Esophagus (tissue), 2 donors: ENCODE results near the gene CIDEB. TPM values are rescaled to one million over a fixed set of nuclear protein-coding genes. Genes with fewer than 3 reads are reported as not detected.

Experiments
- H3K27ac ChIP-seq, 2 donors: one replicate each; pipeline ENCODE4 v1.5.1; 2013; ENCODE audit warnings: low read depth in 2 of 2, mild to moderate bottlenecking in 2 of 2, inconsistent platforms in 1 of 2, low read length in 1 of 2, moderate library complexity in 1 of 2
- H3K27me3 ChIP-seq, 2 donors: one replicate each; pipeline ENCODE4 v1.6.1; 2013; ENCODE audit warnings: low read length in 2 of 2, control low read depth in 1 of 2, mild to moderate bottlenecking in 1 of 2; ENCODE audit not compliant: insufficient read depth in 2 of 2, control insufficient read depth in 1 of 2
- H3K36me3 ChIP-seq, 2 donors: one replicate each; pipeline ENCODE4 v1.6.1; 2013; ENCODE audit warnings: low read length in 1 of 2; ENCODE audit not compliant: control insufficient read depth in 2 of 2, insufficient read depth in 2 of 2
- H3K4me1 ChIP-seq, 2 donors: one replicate each; pipeline ENCODE4 v1.6.1; 2013; ENCODE audit warnings: low read length in 1 of 2; ENCODE audit not compliant: control insufficient read depth in 2 of 2, insufficient read depth in 2 of 2
- H3K4me3 ChIP-seq, 2 donors: one replicate each; pipeline ENCODE4 v1.5.1; 2013; ENCODE audit warnings: low read length in 2 of 2, mild to moderate bottlenecking in 2 of 2, low read depth in 1 of 2, moderate library complexity in 1 of 2
- H3K9me3 ChIP-seq, 2 donors: one replicate each; pipeline ENCODE4 v1.6.1; 2013; ENCODE audit warnings: mild to moderate bottlenecking in 2 of 2, low read depth in 1 of 2, low read length in 1 of 2, moderate library complexity in 1 of 2; ENCODE audit not compliant: control insufficient read depth in 2 of 2, insufficient read depth in 1 of 2
- WGBS, 2 donors: extraction: QIAGEN DNeasy Blood & Tissue Kit; methylation state at CpG; one replicate each; pipeline ENCODE4 v1.1.7; 2013; 5-methylcytosine and 5-hydroxymethylcytosine counted together
- polyA plus RNA-seq, 2 donors: library from polyadenylated mRNA; stranded (reverse); fragments of 200-250 nt; gene quantifications; one replicate each; pipeline ENCODE4 v1.2.3, GENCODE V29; 2013
- donor health status: healthy with polysubstance abuse.
- donor health status: Bipolar disorder and iron deficiency.

The CIDEB gene
- polyA plus RNA-seq, 2 donors, result 24.3 TPM

DNA sequence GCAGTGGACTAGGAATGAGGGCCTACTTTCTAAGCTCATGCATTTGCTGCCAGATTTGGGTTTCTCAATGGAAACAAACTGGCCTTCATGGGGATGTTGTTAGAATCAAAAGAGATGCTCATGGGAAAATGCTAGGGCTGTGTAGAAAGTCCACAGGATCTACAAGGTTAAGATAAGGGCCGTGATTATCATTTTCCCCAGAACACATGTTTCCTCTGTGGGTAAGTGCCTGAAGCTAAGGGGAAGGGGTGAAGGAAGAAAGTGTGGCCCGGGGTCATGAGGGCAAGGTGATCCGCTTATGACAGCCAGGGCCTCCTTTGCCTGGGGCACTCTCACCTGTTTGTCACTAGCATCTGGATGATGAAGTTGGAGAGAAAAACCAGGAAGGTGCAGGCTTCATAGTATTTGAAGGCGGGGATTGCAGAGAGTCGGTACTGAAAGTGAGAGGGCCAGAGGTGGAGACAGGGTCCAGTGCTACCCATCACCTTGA, 17.3 kb upstream of the CIDEB start:
- Histone ChIP-seq H3K27me3 (no peaks in the 10 kb centered on the region), H3K27ac (no peak overlapping the region), H3K36me3 (no peaks in the 10 kb centered on the region), H3K4me1 (peaks cover 0 to 4% of the 10 kb centered on the region in 2 donors), H3K4me3 (no peak overlapping the region), H3K9me3 (no peaks in the 10 kb centered on the region)
- 73 to 81% methylated on average over 5 of the region's 5 CpGs for WGBS, 2 donors

DNA sequence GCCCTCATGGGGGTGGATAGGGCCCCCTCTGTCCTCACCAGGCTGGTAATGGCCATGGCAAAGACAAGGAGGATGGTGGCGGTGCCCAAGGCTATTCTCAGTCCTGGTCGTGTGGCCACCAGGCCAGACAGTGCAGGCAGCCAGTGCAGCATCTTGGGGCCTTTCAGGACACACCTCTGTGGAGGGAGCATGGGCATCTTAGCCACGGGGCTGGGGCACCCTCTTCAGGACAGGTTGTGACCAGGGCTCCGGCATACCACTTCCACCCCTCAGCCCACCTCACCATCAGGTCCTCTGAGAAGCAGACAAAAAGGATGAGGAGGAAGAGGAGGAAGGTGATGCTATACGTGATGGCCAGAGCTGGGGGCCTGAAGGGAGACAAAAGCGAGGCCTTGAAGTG, 16.2 kb upstream of the CIDEB start:
- no peak overlapping the region for H3K27ac ChIP-seq
- peaks cover 0 to 4% of the 10 kb centered on the region in 2 donors for H3K4me1 ChIP-seq
- no peaks in the 10 kb centered on the region for H3K36me3 ChIP-seq
- no peak overlapping the region for H3K4me3 ChIP-seq
- H3K9me3 ChIP-seq, result no peaks in the 10 kb centered on the region
- 74 to 81% methylated on average over 6 of the region's 6 CpGs for WGBS, 2 donors
- H3K27me3 ChIP-seq, result no peaks in the 10 kb centered on the region

DNA sequence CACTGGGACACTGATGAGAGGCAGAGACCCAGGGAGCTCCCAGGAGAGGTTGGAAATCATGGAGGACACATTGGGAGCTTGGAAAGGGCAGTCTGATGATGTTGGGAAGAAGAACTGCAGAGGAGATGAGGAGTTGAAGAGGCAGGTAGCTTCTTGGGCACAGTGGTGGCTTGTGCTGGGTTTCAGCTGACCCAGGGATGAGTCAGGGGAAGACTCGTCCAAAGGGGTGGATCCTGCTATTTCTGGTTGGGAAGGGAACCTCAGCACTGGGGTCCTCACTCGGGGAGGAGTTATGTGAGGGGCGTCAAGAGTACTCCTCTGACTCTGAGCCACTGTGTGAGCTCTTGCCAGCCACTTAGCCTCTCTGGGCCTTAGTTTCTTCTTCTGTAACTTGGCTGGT, 15.6 kb upstream of the CIDEB start:
- Histone ChIP-seq H3K27ac (no peak overlapping the region), H3K27me3 (no peaks in the 10 kb centered on the region), H3K4me1 (peaks cover 0 to 4% of the 10 kb centered on the region in 2 donors), H3K4me3 (no peak overlapping the region), H3K9me3 (no peaks in the 10 kb centered on the region), H3K36me3 (no peaks in the 10 kb centered on the region)
- WGBS, 2 donors, result 54 to 66% methylated on average over 3 of the region's 3 CpGs

DNA sequence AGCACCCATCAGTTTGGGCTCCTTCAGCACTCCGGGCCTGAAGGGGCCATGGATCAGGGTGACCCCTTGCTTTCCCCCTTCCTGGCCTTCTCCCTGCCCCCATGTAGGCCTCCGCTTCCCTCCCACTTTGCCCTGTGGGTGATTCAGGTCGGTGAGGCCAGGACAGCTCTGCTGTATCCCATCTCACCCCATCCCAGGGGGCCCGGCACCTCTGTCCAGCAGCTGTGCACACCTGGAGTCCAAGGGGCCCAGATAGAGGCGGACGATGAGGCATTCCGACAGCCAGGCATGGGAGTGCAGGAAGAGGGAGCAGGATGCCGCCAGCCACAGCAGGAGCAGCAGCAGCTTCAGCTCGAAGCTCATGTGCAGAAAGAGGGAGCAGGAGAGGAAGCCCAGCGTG, 14.9 kb upstream of the CIDEB start:
- WGBS, 2 donors, result 74 to 79% methylated on average over 10 of the region's 10 CpGs
- no peaks in the 10 kb centered on the region for H3K9me3 ChIP-seq
- H3K4me3 ChIP-seq, result no peak overlapping the region

DNA sequence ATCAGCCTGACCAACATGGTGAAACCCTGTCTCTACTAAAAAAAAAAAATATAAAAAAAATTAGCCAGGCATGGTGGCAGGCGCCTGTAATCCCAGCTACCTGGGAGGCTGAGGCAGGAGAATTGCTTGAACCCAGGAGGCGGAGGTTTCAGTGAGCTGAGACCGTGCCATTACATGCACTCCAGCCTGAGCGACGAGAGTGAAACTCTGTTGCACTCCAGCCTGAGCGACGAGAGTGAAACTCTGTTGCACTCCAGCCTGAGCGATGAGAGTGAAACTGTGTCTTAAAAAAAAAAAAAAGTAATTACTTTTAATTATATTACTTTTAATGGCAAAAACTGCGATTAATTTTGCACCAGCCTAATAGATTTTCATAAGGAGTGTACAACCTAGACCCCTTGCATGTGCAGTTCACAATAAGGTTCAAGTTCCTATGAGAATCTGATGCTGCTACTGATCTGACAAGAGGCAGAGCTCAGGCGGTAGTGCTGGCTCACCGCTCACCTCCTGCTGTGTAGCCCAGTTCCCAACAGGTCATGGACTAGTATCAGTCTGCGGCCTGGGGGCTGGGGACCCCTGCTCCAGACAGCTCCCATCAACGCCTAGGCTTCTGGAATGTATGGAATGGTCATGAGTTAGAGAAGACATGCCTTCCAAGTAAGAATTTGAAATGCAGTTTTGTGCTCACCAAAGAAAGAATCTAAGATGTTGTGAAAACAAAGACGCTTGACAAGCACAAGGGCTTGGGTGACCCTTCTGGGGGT, 13.6 kb upstream of the CIDEB start:
- Histone ChIP-seq H3K9me3 (no peaks in the 10 kb centered on the region), H3K4me1 (peaks cover 4 to 9% of the 10 kb centered on the region in 2 donors), H3K27ac (no peak overlapping the region), H3K36me3 (no peaks in the 10 kb centered on the region), H3K27me3 (no peaks in the 10 kb centered on the region), H3K4me3 (no peak overlapping the region)
- WGBS, 2 donors, result 86 to 89% methylated on average over 14 of the region's 14 CpGs

More for the DNA sequence above, 14.9 kb upstream of the CIDEB start:
- Histone ChIP-seq H3K27me3 (no peaks in the 10 kb centered on the region), H3K36me3 (no peaks in the 10 kb centered on the region), H3K27ac (no peak overlapping the region), H3K4me1 (peaks cover 0 to 4% of the 10 kb centered on the region in 2 donors)

DNA sequence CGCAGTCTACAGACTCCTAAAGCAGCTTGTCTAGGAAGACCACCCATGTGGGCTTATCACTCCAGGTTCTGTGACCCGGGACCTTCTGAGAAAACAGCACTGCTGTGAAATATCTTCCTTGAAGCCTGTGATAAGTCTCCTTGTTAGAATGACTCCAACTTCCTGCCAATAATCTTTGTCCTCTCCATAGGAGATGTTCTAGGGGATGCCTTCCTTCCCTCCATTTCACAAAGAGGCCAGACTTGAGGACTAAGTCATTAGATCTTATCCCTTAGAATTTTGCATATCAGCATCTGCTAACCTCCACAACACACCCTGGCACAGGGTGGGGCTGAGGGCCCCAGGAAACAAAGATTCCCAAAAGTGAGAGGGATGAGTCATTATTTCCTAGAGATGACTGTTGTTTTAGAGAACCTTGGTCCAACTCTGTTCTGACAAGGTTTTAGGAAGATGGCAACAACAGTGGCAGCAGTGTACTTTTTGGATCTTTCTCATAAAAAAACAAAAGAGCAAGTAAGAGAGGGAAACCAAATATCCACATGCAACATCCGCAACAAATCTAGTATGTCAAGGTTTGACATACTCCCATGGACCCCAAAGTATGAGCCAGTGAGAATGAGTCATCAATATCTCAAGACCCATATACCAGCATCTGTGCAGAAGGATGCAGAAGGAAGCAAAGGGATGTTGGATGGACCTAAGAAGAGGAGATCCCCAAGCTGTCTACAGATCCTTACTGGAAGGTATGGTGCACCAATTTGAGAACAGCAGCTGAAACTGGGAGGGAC, 9.6 kb upstream of the CIDEB start:
- Histone ChIP-seq H3K27ac (peak overlapping the region in 1 of 2 donors; percentile 93), H3K9me3 (no peaks in the 10 kb centered on the region), H3K4me3 (no peak overlapping the region), H3K4me1 (peaks cover 11 to 30% of the 10 kb centered on the region in 2 donors), H3K36me3 (no peaks in the 10 kb centered on the region), H3K27me3 (no peaks in the 10 kb centered on the region)
- WGBS, 2 donors, result 71 to 82% methylated on average over 3 of the region's 3 CpGs

DNA sequence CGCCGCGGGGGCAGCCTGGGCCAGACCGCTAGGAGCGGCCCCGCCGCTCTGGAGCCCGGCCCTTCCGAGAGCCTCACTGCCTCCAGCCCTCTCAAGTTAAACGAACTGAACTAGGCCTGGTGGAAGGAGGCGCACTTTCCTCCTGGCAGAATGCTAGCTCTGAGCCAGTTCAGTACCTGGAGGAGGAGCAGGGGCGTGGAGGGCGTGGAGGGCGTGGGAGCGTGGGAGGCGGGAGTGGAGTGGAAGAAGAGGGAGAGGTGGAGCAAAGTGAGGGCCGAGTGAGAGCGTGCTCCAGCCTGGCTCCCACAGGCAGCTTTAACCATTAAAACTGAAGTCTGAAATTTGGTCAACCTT, 8.8 kb upstream of the CIDEB start:
- no peaks in the 10 kb centered on the region for H3K27me3 ChIP-seq
- 42 to 57% methylated on average over 18 of the region's 18 CpGs for WGBS, 2 donors

DNA sequence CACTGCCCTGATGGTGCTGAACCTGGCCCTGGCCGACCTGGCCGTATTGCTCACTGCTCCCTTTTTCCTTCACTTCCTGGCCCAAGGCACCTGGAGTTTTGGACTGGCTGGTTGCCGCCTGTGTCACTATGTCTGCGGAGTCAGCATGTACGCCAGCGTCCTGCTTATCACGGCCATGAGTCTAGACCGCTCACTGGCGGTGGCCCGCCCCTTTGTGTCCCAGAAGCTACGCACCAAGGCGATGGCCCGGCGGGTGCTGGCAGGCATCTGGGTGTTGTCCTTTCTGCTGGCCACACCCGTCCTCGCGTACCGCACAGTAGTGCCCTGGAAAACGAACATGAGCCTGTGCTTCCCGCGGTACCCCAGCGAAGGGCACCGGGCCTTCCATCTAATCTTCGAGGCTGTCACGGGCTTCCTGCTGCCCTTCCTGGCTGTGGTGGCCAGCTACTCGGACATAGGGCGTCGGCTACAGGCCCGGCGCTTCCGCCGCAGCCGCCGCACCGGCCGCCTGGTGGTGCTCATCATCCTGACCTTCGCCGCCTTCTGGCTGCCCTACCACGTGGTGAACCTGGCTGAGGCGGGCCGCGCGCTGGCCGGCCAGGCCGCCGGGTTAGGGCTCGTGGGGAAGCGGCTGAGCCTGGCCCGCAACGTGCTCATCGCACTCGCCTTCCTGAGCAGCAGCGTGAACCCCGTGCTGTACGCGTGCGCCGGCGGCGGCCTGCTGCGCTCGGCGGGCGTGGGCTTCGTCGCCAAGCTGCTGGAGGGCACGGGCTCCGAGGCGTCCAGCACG, 8.2 kb upstream of the CIDEB start:
- H3K4me3 ChIP-seq, result no peak overlapping the region
- no peaks in the 10 kb centered on the region for H3K9me3 ChIP-seq
- peak overlapping the region; percentile 46 to 93 for H3K27ac ChIP-seq
- H3K27me3 ChIP-seq, result no peaks in the 10 kb centered on the region
- H3K4me1 ChIP-seq, result peaks cover 11 to 39% of the 10 kb centered on the region in 2 donors
- no peaks in the 10 kb centered on the region for H3K36me3 ChIP-seq
- 39 to 48% methylated on average over 69 to 70 of the region's 70 CpGs for WGBS, 2 donors

More for the DNA sequence above, 8.8 kb upstream of the CIDEB start:
- H3K27ac ChIP-seq, result peak overlapping the region; percentile 46 to 93
- H3K4me1 ChIP-seq, result peaks cover 11 to 34% of the 10 kb centered on the region in 2 donors
- H3K9me3 ChIP-seq, result no peaks in the 10 kb centered on the region
- no peaks in the 10 kb centered on the region for H3K36me3 ChIP-seq
- no peak overlapping the region for H3K4me3 ChIP-seq

DNA sequence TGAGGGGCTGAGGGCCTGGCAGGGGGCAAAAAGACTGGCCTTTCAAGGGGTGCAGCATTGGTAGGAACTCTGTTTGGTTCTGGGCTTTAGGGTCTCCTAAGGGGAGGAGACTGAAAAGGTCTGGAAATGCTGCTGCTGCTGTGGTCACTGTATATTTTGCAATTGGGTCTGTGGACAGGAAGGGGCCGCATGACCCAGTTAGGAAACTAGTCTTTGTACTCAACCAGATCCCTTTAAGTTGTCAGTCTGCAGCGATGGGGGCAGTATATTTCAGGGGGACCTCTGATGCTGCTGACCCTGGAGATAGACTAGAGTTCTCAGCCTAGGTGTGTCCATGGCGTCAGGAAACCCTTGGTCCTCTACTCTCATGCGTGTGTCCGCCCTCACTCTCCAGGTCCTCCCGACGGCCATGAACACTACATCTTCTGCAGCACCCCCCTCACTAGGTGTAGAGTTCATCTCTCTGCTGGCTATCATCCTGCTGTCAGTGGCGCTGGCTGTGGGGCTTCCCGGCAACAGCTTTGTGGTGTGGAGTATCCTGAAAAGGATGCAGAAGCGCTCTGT, 7.5 kb upstream of the CIDEB start:
- H3K27ac ChIP-seq, result peak overlapping the region; percentile 46 to 93
- H3K4me3 ChIP-seq, result no peak overlapping the region
- no peaks in the 10 kb centered on the region for H3K36me3 ChIP-seq
- no peaks in the 10 kb centered on the region for H3K27me3 ChIP-seq
- peaks cover 11 to 45% of the 10 kb centered on the region in 2 donors for H3K4me1 ChIP-seq
- 74 to 79% methylated on average over 10 of the region's 10 CpGs for WGBS, 2 donors
- no peaks in the 10 kb centered on the region for H3K9me3 ChIP-seq
